PC-3 (cell line): ENCODE data around the gene DNAJB4. TPM values are rescaled to one million over a fixed set of nuclear protein-coding genes. Genes with fewer than 3 reads are reported as not detected.
A peak's percentile ranks its signal among the peaks of the same experiment; 100 is the strongest.

Source experiments
- ATAC-seq: fragments of 200-7000 bp; cut with Tn5 transposase; 2 replicates; pipeline ENCODE4 v1.9.1; 2020; ENCODE audit warnings: mild to moderate bottlenecking, moderate library complexity
- BruUV-seq: library from RNA; stranded (reverse); fragments of 400-500 nt; replicated peaks from 2 replicates; lab custom pipeline; 2021; lab: Mats Ljungman, UMichigan
- CTCF ChIA-PET: fragments of 300-600 bp; sonication (Branson Sonifier 250); formaldehyde crosslinking; loops from one replicate; lab custom pipeline; 2022; ENCODE audit warnings: antibody characterized with exemption; lab: Charles Lee
- POLR2A ChIA-PET: fragments of 300-600 bp; sonication (Branson Sonifier 250); formaldehyde crosslinking; loops from one replicate; lab custom pipeline; 2022; ENCODE audit warnings: antibody characterized with exemption; ENCODE audit not compliant: unreplicated experiment; lab: Charles Lee
- DNase-seq: peaks from one replicate; pipeline ENCODE4 v3.0.0-alpha.2; 2015
- H2AFZ ChIP-seq: fragments of 300-600 bp; sonication (generic); 2 replicates; pipeline ENCODE4 v1.6.0; 2016; ENCODE audit warnings: antibody characterized with exemption, low read length
- H3F3A ChIP-seq: fragments of 300-600 bp; sonication (generic); one replicate; pipeline ENCODE4 v1.6.0; 2017; ENCODE audit warnings: antibody characterized with exemption, low read length, control low read depth, mild to moderate bottlenecking; ENCODE audit not compliant: unreplicated experiment
- H3K27ac ChIP-seq: fragments of 300-600 bp; sonication (generic); 2 replicates; pipeline ENCODE4 v1.5.1; 2016; ENCODE audit warnings: mild to moderate bottlenecking, low read length
- H3K27me3 ChIP-seq: fragments of 300-600 bp; sonication (generic); 2 replicates; pipeline ENCODE4 v1.6.1; 2016; ENCODE audit warnings: low read length, mixed read lengths
- H3K36me3 ChIP-seq: fragments of 300-600 bp; sonication (generic); 2 replicates; pipeline ENCODE4 v1.6.1; 2016; ENCODE audit warnings: low read depth, mixed run types, low read length, mixed read lengths
- H3K4me1 ChIP-seq: fragments of 300-600 bp; sonication (generic); 2 replicates; pipeline ENCODE4 v1.5.1; 2016; ENCODE audit warnings: low read length; ENCODE audit not compliant: insufficient read depth
- H3K4me2 ChIP-seq: fragments of 300-600 bp; sonication (generic); 2 replicates; pipeline ENCODE4 v1.6.0; 2016; ENCODE audit warnings: low read length
- H3K4me3 ChIP-seq: fragments of 300-600 bp; sonication (generic); 2 replicates; pipeline ENCODE4 v1.5.1; 2016; ENCODE audit warnings: mild to moderate bottlenecking, low read length, mixed read lengths
- H3K79me2 ChIP-seq: fragments of 300-600 bp; sonication (generic); 2 replicates; pipeline ENCODE4 v1.6.1; 2017; ENCODE audit warnings: low read length, mixed read lengths
- H3K9ac ChIP-seq: fragments of 300-600 bp; sonication (generic); 2 replicates; pipeline ENCODE4 v1.6.0; 2016; ENCODE audit warnings: mild to moderate bottlenecking, low read length
- H3K9me2 ChIP-seq: fragments of 300-600 bp; sonication (generic); replicated peaks from 2 replicates; pipeline ENCODE4 v1.6.1; 2016; ENCODE audit warnings: mixed run types, low read length, mixed read lengths
- H3K9me3 ChIP-seq: fragments of 300-600 bp; sonication (generic); 2 replicates; pipeline ENCODE4 v1.6.1; 2016; ENCODE audit warnings: low read length, mixed read lengths
- H4K20me1 ChIP-seq: fragments of 300-600 bp; sonication (generic); 2 replicates; pipeline ENCODE4 v1.6.1; 2016; ENCODE audit warnings: low read length, mixed read lengths
- EZH2 ChIP-seq: fragments of 300-600 bp; sonication (generic); IDR thresholded peaks from one replicate; pipeline ENCODE4 v1.6.1; 2017; ENCODE audit warnings: antibody characterized with exemption, mild to moderate bottlenecking, low read length; ENCODE audit not compliant: unreplicated experiment
- EZH2phosphoT487 ChIP-seq: fragments of 300-600 bp; sonication (generic); IDR thresholded peaks from 2 replicates; pipeline ENCODE4 v1.6.1; 2018; ENCODE audit warnings: mild to moderate bottlenecking, antibody characterized with exemption, low read length, borderline replicate concordance
- intact Hi-C: fragments of 100-400 bp; cut with micrococcal nuclease; formaldehyde crosslinking; loops from 2 replicates; pipeline ENCODE4 v1.9.0; 2023
- total RNA-seq: library from RNA; depleted of rRNA; stranded (reverse); fragments of >200 nt; gene quantifications from 2 replicates; pipeline ENCODE4 v1.2.3, GENCODE V29; 2014
- TF ChIP-seq, protein P1 (sequence below): fragments of 300-600 bp; sonication (generic); conservative IDR thresholded peaks from 2 replicates; pipeline ENCODE4 v1.5.1; 2017; ENCODE audit warnings: antibody characterized with exemption, low read depth, mild to moderate bottlenecking, low read length

DNAJB4 gene
- total RNA-seq, 1 experiment from 2014 or later = 4.5 TPM

DNA sequence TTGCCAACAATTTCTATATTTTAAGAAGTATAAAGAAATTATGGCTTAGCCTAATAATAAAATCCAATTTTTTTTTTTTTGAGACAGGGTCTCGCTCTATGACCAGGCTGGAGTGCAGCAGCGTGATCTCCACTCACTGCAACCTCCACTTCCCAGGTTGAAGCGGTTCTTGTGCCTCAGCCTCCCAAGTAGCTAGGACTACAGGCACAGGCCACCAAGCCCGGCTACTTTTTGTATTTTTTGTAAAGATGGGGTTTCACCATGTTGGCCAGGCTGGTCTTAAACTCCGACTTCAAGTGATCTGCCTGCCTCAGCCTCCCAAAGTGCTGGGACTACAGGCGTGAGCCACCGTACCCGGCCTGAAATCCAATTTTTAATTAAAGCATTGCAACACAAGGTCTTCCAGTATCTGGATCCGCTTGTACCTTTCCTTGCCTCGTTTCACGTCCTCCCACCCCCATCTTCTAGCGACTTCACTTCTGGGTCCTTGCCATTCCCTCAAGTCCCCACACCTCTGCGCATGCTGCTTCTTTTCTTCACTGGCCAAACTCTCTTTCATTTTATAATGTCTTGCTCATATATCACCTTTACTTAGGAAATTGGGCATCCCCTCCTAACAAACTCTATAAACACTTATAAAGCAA is 28.2 kb upstream of the DNAJB4 start:
- H4K20me1 ChIP-seq = peaks cover 69% of the 10 kb centered on the region
- DNase-seq (peak; percentile 13), ATAC-seq (no peak)
- H3F3A ChIP-seq = no peaks in the 10 kb centered on the region
- no TSS peak for BruUV-seq
- peak overlapping the region; percentile 88 for H3K4me2 ChIP-seq
- H2AFZ ChIP-seq = no peak overlapping the region
- CTCF ChIA-PET = interaction anchor here (0.7 kb wide), 1 partner anchor 138 kb away, joined by 5 read pairs; no protein-coding TSS in a partner anchor
- H3K4me3 ChIP-seq = peak overlapping the region; percentile 94
- peaks cover 28% of the 10 kb centered on the region for H3K4me1 ChIP-seq
- H3K27me3 ChIP-seq = no peaks in the 10 kb centered on the region
- intact Hi-C loops = loop anchor here (2.0 to 5.0 kb wide), 3 partner anchors 20 to 194 kb away; no protein-coding TSS in a partner anchor
- POLR2A ChIA-PET = interaction anchor here (0.5 kb wide), 1 partner anchor 28 kb away, joined by 3 read pairs; no protein-coding TSS in a partner anchor
- TF ChIP-seq EZH2 (no peak), EZH2phosphoT487 (no peak)
- TF ChIP-seq, protein P1, sequence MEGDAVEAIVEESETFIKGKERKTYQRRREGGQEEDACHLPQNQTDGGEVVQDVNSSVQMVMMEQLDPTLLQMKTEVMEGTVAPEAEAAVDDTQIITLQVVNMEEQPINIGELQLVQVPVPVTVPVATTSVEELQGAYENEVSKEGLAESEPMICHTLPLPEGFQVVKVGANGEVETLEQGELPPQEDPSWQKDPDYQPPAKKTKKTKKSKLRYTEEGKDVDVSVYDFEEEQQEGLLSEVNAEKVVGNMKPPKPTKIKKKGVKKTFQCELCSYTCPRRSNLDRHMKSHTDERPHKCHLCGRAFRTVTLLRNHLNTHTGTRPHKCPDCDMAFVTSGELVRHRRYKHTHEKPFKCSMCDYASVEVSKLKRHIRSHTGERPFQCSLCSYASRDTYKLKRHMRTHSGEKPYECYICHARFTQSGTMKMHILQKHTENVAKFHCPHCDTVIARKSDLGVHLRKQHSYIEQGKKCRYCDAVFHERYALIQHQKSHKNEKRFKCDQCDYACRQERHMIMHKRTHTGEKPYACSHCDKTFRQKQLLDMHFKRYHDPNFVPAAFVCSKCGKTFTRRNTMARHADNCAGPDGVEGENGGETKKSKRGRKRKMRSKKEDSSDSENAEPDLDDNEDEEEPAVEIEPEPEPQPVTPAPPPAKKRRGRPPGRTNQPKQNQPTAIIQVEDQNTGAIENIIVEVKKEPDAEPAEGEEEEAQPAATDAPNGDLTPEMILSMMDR = no peak
- H3K9ac ChIP-seq = peak overlapping the region; percentile 99
- H3K79me2 ChIP-seq = peaks cover 98% of the 10 kb centered on the region
- no peaks in the 10 kb centered on the region for H3K9me2 ChIP-seq
- H3K27ac ChIP-seq = no peak overlapping the region
- H3K36me3 ChIP-seq = peaks cover 25% of the 10 kb centered on the region
- H3K9me3 ChIP-seq = no peaks in the 10 kb centered on the region

DNA sequence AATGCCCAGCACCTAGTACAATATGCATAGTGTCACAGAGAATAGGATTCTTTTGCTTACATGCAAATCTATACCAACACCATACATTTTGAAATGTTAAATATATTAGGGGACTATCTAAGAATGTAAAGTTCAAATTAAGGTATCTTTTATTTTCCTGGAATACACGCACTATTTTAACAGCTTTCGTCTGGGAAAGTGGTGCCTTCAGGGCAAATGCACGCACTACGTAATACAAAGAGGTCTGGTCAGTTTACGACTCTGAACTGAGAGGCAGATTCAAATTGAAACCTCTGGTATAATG is 26.8 kb upstream of the DNAJB4 start:
- Histone ChIP-seq H3K4me3 (peak overlapping the region; percentile 94), H3K9ac (peak overlapping the region; percentile 99), H4K20me1 (peaks cover 55% of the 10 kb centered on the region), H3K27me3 (no peaks in the 10 kb centered on the region), H3K9me2 (no peaks in the 10 kb centered on the region), H3K4me1 (peaks cover 28% of the 10 kb centered on the region), H3K79me2 (peaks cover 97% of the 10 kb centered on the region), H3K27ac (peak overlapping the region; percentile 93), H3K36me3 (peaks cover 20% of the 10 kb centered on the region), H3F3A (no peaks in the 10 kb centered on the region), H3K4me2 (peak overlapping the region; percentile 88), H3K9me3 (no peaks in the 10 kb centered on the region), H2AFZ (no peak overlapping the region)
- no TSS peak for BruUV-seq
- ChIA-PET POLR2A (interaction anchor here (0.7 to 1.9 kb wide), 3 partner anchors 27 to 644 kb away, joined by 3 to 24 read pairs (median 6); partner anchors contain the start of gene DNAJB4), CTCF (interaction anchor here (0.6 to 1.4 kb wide), 2 partner anchors 17 to 136 kb away, joined by 6 to 8 read pairs; no protein-coding TSS in a partner anchor)
- intact Hi-C loops = loop anchor here (2.0 to 5.0 kb wide), 4 partner anchors 21 to 196 kb away; partner anchors contain the start of gene DNAJB4
- no peak for DNase-seq
- ATAC-seq = no peak
- TF ChIP-seq EZH2phosphoT487 (no peak), EZH2 (no peak)
- TF ChIP-seq, protein P1 = no peak
